GM19397 (cell line): ENCODE results near the gene PRSS53.

Experiments
- ATAC-seq: cut with Tn5 transposase; IDR thresholded peaks from one replicate; pipeline ENCODE4 v1.9.1; 2021; ENCODE audit warnings: mild to moderate bottlenecking, moderate library complexity; ENCODE audit not compliant: unreplicated experiment

Gene PRSS53

DNA sequence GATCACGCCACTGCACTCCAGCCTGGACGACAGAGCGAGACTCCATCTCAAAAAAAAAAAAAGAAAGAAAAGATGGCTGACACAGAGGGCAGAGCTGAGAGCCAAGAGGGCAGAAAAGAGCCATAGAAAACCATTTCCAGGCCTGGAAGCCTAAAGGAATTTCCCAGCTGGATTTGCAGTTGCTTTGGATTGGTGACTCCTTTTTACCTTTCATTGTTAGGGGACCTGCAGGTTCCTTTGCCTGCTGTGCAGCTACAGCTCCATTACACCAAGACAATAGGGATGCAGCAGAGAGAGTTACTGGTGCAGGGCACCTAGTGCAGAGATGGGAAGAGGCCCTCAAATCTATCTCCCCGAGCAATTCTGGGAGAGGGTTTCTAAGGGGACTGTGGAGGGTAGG lies 33.1 kb downstream of the PRSS53 start:
- no peak for ATAC-seq

GRCh38 chr16:31052114-31052513 lies 36.6 kb downstream of the PRSS53 start:
- no peak for ATAC-seq

DNA sequence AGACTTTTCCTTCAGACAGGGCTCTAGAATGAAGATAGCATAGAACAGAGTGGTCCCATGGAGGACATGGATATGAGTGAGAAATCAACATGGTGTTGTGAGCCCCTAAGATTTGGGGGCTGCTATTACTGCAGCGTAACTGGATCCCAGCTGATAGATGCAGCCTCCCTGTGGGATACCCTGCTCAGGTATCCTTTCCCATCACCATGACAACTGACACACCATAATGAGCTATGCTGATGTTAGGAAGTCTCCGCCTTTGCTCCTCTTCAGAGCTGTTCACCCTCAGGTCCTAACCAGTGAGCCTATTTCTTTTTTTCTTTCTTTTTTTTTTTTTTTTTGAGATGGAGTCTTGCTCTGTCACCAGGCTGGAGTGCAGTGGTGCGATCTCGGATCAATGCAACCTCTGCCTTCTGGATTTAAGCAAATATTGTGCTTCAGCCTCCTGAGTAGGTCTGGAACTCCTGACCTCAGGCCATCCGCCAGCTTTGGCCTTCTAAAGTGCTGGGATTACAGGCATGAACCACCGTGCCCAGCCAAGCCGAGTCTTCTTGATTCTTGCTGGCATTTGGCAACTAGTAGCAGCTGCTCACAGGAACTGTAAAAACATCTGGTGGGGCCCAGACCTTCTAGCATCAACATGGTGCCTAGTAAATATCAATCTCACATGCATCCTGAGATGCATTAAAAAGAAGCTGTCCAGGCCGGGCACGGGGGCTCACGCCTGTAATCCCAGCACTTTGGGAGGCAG lies 38.3 kb downstream of the PRSS53 start:
- ATAC-seq, result no peak

- ATAC-seq, result no peak
These were observed 44.8 kb downstream of the PRSS53 start for GRCh38 chr16:31043898-31044481.

DNA sequence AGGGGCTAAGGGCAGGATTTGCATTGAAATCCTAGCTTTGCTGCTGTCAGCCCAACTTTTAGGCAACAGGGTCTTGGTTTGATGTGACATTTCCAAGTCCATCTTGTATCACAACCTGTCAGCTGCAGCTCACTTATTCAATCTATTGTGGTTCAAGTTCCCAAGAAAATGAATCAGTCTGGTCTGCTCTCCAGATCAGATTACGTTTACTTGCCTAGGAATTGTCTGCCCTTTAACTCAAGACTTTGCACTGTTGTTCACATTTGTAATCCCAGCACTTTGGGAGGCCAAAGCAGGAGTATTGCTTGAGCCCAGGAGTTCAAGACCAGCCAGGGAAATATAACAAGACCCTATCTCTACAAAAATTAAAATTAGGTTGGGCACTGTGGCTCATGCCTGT lies 45.4 kb downstream of the PRSS53 start:
- no peak for ATAC-seq

GRCh38 chr16:31042866-31043265 lies 45.9 kb downstream of the PRSS53 start:
- no peak for ATAC-seq

DNA sequence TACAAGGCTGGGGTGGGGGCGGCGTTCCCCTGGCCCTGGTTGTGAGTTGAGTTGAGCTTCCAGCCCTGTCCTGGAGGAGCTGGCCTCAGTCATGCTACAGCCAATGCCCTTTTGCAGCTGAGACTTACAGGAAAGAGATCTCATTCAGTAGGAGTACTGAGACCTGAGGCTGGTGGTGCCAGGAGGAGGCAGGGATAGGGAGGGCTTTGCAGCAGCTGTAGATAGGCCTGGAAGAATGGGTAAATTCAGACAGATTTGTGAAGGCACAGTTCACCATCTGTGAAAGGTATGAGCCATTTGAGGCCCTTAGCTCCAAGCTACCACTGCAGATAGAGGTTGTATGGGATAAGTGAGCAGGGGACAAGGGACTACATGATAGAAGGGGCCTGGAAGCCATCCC lies 49.8 kb downstream of the PRSS53 start:
- no peak for ATAC-seq

GRCh38 chr16:31036691-31037090 lies 52.1 kb downstream of the PRSS53 start:
- no peak for ATAC-seq

DNA sequence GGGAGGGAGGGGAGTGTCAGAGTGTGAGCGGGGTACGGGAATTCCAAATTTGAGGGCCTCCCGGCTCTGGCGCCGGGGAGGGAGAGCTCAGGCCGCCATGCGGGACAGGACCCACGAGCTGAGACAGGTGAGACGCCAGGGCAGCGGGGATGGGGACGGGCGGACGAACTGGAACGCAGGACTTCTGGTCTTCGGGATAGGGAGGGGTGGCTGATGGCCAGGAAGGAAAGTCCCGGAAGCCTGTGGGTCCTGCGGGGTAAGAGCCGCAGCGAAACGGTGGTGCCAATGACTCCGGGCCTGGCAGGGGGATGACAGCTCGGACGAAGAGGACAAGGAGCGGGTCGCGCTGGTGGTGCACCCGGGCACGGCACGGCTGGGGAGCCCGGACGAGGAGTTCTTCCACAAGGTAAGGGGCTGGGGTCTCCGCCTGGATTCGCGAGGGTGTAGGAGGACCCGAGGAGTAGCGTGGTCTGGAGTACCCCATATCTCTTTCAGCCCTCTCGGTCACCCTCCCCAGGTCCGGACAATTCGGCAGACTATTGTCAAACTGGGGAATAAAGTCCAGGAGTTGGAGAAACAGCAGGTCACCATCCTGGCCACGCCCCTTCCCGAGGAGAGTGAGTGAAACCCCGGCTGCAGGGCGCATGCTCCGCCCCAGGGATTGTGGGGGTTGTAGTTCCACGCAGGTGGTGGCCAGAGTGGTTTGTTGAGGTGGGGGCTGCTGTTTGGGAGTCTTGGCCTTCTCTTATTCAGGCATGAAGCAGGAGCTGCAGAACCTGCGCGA lies 54.8 kb downstream of the PRSS53 start:
- peak; percentile 45 for ATAC-seq
